Activated gamma-delta T cell treated with anti-CD3 and anti-CD28 coated beads, Interleukin-2, amount 50 U/mL, for 16 hours (primary cell): Measurements from ENCODE around the gene NTN3.
A peak's percentile ranks its signal among the peaks of the same experiment; 100 is the strongest.
"Not testable (repeated sequence)": the region's sequence is repeated elsewhere in the genome, so short reads cannot be mapped to it uniquely, and the experiment has no call there.

Source experiments
- DNase-seq: peaks from one replicate; pipeline ENCODE4 v3.0.0-alpha.2; 2020; ENCODE audit warnings: low read depth

NTN3 gene

GRCh38 chr16:2471016-2471652 is at the start of gene NTN3:
NTN3 (plus strand) TSS chr16:2471297; CDS start chr16:2471702, 405 bp downstream.
- DNase-seq = no peak

GRCh38 chr16:2422123-2422867 is 48.8 kb upstream of the NTN3 start:
- no peak for DNase-seq

- no peak for DNase-seq
These were observed 46.8 kb upstream of the NTN3 start for GRCh38 chr16:2424061-2425007.

- no peak for DNase-seq
These were observed 46.0 kb upstream of the NTN3 start for GRCh38 chr16:2425008-2425518.

GRCh38 chr16:2425825-2426430 is 45.2 kb upstream of the NTN3 start:
- no peak for DNase-seq

- no peak for DNase-seq
These were observed 44.1 kb upstream of the NTN3 start for GRCh38 chr16:2426941-2427361.

GRCh38 chr16:2427526-2427925 is 43.6 kb upstream of the NTN3 start:
- DNase-seq = no peak

GRCh38 chr16:2428051-2428783 is 42.9 kb upstream of the NTN3 start:
- DNase-seq = no peak

GRCh38 chr16:2428784-2429033 is 42.4 kb upstream of the NTN3 start:
- DNase-seq = no peak

GRCh38 chr16:2429034-2429770 is 41.9 kb upstream of the NTN3 start, which contains the start of gene CCNF:
CCNF (plus strand) TSS chr16:2429447; CDS start chr16:2429482, 35 bp downstream.
- DNase-seq = peak; percentile 97

GRCh38 chr16:2429771-2430663 is 41.1 kb upstream of the NTN3 start:
- DNase-seq = no peak

GRCh38 chr16:2432286-2432685 is 38.8 kb upstream of the NTN3 start:
- DNase-seq = no peak

- no peak for DNase-seq
These were observed 38.1 kb upstream of the NTN3 start for GRCh38 chr16:2432801-2433505.

GRCh38 chr16:2435236-2435635 is 35.9 kb upstream of the NTN3 start:
- DNase-seq = not testable (repeated sequence)

- no peak for DNase-seq
These were observed 35.0 kb upstream of the NTN3 start for GRCh38 chr16:2436110-2436509.

GRCh38 chr16:2437032-2437790 is 33.9 kb upstream of the NTN3 start:
- DNase-seq = no peak

- no peak for DNase-seq
These were observed 33.0 kb upstream of the NTN3 start for GRCh38 chr16:2438121-2438520.

- DNase-seq = no peak
These were observed 31.5 kb upstream of the NTN3 start for GRCh38 chr16:2439598-2439997.
